AML-193 (cell line): ENCODE results near the gene TRANK1.

Experiments used
- DNase-seq, 2 experiments: peaks; one replicate each; lab custom pipeline; 2025; lab: John Stamatoyannopoulos, UW

Gene TRANK1

DNA sequence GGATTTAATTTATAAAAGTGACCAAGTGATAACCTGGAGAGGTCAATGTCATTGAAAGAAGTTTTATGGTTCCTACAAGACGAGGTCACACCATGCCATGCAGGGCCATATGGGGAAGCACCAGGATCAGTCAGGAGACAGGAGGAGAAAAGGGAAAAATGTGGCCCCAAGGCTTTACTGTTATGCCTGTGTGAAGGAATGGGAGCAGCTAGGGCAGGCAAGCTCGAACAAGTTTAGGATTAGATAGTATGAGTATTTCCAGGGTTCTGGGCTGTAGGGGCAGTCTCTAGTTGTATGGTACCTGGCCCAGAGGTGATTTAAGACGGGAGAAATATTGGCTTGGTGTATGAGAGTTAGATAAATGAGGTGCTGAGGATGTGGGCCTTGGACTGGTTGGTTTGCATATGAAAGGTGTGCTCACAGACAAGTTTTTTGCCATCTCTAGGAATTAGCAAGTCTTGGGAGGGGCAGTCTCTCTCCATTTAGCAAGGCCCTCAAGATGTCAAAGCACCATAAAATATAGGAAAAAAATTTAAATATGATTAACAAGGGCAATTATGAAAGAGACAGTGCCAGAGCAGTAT is 144.2 kb downstream of the TRANK1 start:
- no peak for DNase-seq

DNA sequence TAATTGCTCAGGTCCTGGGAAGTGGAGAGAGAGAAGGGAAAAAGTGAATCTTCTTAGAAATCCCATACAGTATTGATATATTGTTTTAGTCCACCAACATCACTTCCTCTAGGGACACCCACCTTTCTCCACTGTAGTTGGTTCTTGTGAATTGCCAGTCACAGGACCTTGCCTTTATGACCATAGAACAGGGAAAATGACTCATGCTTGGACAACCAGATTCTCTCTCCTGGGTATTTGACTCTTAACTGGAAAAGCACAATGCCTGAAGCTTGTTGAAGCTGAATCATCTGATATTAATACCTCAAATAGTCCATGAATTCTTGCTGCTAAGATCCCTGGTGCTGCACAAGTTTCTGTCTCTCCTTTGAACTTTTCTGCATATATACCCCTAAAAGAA is 148.0 kb downstream of the TRANK1 start:
- no peak for DNase-seq

DNA sequence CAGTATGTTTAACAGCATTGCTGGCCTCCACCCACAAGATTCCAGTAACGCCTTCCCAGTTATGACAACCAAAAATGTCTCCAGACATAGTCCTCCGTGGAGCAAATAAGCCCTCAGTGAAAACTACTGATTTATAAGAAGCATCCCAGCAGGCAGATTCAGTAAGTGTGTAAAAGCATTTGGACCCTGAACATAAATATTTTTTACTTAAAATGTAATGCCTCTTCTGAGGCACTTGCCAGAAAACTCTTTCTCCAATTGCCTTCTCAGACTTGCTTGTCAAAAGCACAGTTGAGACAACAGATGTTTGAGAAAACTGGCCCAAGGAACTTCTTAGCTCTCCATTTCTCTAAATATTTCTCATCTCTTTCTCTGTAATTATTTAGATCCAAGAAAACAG is 148.7 kb downstream of the TRANK1 start:
- no peak for DNase-seq

DNA sequence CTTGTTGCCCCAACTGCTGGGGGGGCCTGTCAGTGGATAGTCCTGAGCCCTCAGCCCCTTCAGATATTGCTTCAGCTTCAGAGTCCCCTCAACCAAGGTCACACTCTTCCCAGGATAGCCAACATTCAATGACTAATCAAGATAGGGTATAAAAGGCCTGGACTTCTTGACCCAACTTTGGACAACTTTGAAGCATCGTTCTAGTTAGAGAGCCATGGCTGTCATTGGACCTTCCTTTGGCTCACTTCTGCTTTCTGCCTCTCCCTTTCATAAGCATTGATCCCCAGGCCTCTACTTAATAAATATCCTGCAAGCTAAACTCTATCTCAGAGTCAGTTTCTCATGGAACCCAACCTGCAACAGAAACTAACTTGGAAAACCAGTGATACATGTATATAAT is 149.2 kb downstream of the TRANK1 start:
- DNase-seq = no peak

DNA sequence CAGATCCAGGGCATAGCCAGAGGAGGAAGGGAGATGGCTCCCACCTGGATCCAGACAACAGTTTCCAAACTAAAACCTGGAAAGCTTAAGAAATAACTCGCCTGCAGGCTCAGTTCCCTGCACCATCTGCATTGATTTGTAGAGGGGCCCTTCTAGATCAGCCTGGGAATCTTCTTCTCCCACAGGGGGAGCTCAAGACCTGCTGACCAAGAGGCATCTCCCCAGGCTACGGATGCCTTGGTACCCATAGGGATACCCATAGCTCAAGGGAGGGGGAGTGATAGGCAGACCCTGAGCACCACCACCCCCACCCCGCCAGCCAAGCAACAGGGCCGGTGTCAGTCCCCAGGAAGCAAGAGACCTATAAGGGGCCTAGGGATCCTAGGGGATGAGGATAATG is 152.5 kb downstream of the TRANK1 start:
- DNase-seq = peak; percentile 33 to 42

DNA sequence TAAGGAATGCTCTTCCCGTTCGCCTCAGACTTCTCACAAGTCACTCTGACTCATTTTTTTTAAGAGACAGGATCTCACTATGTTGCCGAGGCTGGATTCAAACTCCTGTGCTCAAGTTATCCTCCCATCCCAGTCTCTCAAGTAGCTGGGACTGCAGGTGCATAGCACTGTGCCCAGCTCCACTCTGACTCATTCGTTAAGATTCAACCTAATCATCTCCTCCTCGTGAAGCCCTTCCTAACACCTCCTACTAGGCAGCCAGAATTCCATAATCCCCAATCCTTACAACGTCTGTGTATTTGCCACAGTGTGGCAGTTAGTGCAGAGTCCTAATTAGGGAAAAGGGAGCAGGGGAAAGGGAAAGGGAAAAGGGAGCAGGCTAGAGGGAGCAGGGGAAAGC is 154.1 kb downstream of the TRANK1 start:
- DNase-seq = no peak

DNA sequence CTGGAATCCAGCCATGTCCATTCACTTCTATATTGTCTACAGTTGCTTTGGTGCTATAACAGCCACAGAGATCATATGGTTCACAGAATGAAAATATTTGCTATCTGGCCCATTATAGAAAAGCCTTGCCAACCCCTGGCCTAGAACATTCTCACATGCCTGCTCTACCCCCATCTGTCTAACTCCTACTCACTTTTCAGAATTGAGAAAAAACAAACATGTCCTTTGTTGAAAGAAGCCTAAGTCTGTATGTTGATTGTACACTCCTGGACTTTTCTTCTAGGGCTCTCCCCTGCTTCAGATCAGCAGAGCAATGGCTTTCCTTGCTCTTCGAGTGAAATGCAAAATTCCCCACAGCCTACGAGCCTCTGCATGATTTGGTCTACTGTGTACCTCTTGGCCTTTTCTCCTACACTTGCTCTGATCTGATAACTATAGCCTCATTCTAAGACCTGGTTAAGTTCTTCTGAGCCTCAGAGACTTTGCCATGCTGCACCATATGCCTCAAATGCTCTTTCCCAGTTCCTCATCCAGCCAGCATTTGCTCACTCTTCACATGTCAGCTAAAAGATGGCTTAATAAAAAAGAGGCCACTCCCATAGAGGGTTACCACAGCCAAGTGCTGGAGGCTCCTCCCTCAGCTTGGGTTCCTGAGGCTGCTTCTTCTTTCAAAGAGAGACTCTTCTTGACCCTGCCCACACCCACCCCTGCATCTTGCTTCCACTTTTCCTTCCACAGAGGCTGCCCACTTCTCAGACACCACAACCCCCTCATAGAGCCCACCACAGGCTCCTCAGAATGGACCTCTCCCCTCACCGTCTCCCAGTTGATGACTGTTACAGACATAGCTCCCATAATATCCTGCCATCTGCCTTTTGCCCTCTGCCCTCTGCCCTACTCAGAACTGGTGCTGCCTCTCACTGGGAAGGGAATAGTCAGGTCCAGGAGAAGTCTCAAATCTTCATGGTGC is 157.6 kb downstream of the TRANK1 start:
- peak in 1 of 2 experiments; percentile 2 for DNase-seq

DNA sequence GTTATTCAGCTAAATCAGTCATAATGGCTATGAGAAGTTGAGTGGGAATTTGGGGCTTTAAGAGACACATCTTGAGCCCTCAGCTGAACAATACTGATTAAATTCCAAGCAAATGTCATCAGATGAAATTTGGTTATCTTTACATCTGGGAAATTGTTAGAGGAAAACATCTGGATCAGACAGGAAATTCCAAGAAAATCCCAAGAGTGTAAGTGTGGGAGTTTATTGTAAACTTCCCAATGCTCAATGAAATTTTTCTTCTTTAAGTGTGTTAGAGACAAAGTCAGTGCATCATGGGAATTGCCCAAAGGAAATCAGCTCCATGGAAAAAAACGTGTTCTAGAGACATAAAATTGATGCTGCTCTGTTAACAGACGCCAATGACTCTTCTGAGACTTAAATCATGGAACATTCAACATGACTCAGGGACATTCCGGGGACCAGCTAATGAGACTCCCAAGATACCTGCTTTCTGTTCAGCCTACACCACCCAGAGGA is 160.7 kb downstream of the TRANK1 start:
- no peak for DNase-seq

DNA sequence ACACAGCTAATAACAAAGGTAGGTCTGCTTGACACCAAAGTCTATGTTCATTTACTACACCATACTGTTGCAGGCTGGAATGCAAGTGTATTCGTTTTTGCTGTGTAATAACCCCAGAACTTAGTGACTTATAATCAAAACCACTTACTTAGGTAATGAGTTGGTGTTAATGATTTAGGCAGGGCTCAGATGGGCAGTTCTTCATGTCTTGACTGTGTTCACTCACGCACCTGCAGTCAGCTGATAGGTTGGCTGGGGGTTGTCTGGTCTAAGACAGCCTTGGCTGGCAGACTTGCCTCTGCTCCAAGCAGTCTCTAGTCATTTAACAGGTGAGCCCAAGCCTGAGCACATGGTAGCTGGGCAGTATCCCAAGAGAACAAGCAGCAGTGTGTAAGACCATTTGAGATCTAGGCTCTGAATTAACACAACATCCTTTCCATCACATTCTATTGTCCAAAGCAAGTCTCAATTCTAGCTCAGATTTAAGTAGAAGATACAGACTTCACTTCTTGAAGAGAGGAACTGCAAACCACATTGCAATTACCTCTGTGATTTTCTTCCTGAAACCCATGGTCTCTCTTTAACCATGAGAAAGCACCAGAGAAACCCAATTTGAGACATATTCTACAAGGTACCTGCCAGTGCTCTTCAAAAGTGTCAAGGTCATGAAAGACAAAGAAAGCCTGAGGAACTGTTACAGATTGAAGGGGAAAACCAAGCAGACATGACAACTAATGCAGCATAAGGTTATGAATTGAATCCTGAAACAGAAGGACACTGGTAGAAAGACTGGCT is 167.2 kb downstream of the TRANK1 start:
- DNase-seq = no peak
